Smooth muscle cell (in vitro differentiated cells): Measurements from ENCODE around the gene GALNS. TPM values are rescaled to one million over a fixed set of nuclear protein-coding genes. Genes with fewer than 3 reads are reported as not detected.

Source experiments
- DNase-seq: peaks from one replicate; lab custom pipeline; 2025; ENCODE audit not compliant: unreplicated experiment; lab: John Stamatoyannopoulos, UW
- H2AFZ ChIP-seq: fragments of 200-600 bp; sonication (generic); 2 replicates; pipeline ENCODE4 v1.6.0; 2016; ENCODE audit warnings: antibody characterized with exemption, low read depth, mild to moderate bottlenecking
- H3F3A ChIP-seq: fragments of 200-600 bp; sonication (generic); 2 replicates; pipeline ENCODE4 v1.6.0; 2017; ENCODE audit warnings: antibody characterized with exemption, low read depth
- H3K27ac ChIP-seq: fragments of 200-600 bp; sonication (generic); 2 replicates; pipeline ENCODE4 v1.5.1; 2016; ENCODE audit warnings: low read depth, mild to moderate bottlenecking
- H3K27me3 ChIP-seq: fragments of 200-600 bp; sonication (generic); 2 replicates; pipeline ENCODE4 v1.6.1; 2016; ENCODE audit warnings: low read depth, mild to moderate bottlenecking
- H3K36me3 ChIP-seq: fragments of 200-600 bp; sonication (generic); 2 replicates; pipeline ENCODE4 v1.5.1; 2016; ENCODE audit warnings: low read depth
- H3K4me1 ChIP-seq: fragments of 200-600 bp; sonication (generic); 2 replicates; pipeline ENCODE4 v1.5.1; 2016; ENCODE audit warnings: low read depth
- H3K4me2 ChIP-seq: fragments of 200-600 bp; sonication (generic); 2 replicates; pipeline ENCODE4 v1.6.0; 2016; ENCODE audit warnings: mild to moderate bottlenecking
- H3K4me3 ChIP-seq: fragments of 200-600 bp; sonication (generic); 2 replicates; pipeline ENCODE4 v1.5.1; 2016; ENCODE audit warnings: mild to moderate bottlenecking
- H3K79me2 ChIP-seq: fragments of 200-600 bp; sonication (generic); 2 replicates; pipeline ENCODE4 v1.6.0; 2016; ENCODE audit warnings: low read depth, mild to moderate bottlenecking
- H3K9ac ChIP-seq: fragments of 200-600 bp; sonication (generic); 2 replicates; pipeline ENCODE4 v1.6.0; 2016; ENCODE audit warnings: low read depth
- H3K9me3 ChIP-seq: fragments of 200-600 bp; sonication (generic); replicated peaks from 2 replicates; pipeline ENCODE4 v1.5.1; 2016; ENCODE audit warnings: low read depth
- H4K20me1 ChIP-seq: fragments of 200-600 bp; sonication (generic); 2 replicates; pipeline ENCODE4 v1.6.0; 2016; ENCODE audit warnings: low read depth
- CTCF ChIP-seq: fragments of 200-600 bp; sonication (generic); IDR thresholded peaks from 2 replicates; pipeline ENCODE4 v1.5.1; 2017; ENCODE audit warnings: borderline replicate concordance, mild to moderate bottlenecking, antibody characterized with exemption; ENCODE audit not compliant: insufficient read depth, poor library complexity, severe bottlenecking
- WGBS: methylation state at CpG from one replicate; pipeline ENCODE4 v1.1.7; 2016; ENCODE audit warnings: low lambda C conversion rate; 5-methylcytosine and 5-hydroxymethylcytosine counted together
- polyA plus RNA-seq: library from polyadenylated mRNA; unstranded; fragments of >200 nt; fragmentation: Nextera tagmentation; extraction: Ambion mirVana; gene quantifications from 2 replicates; pipeline ENCODE4 v1.2.1, GENCODE V29; 2016
- total RNA-seq: library from RNA; depleted of rRNA; stranded (reverse); fragments of >200 nt; gene quantifications from 2 replicates; pipeline ENCODE4 v1.2.3, GENCODE V29; 2014

Gene GALNS
- total and polyA plus RNA-seq, 2 experiments from 2014 or later, result 20.8 to 21.3 TPM

DNA sequence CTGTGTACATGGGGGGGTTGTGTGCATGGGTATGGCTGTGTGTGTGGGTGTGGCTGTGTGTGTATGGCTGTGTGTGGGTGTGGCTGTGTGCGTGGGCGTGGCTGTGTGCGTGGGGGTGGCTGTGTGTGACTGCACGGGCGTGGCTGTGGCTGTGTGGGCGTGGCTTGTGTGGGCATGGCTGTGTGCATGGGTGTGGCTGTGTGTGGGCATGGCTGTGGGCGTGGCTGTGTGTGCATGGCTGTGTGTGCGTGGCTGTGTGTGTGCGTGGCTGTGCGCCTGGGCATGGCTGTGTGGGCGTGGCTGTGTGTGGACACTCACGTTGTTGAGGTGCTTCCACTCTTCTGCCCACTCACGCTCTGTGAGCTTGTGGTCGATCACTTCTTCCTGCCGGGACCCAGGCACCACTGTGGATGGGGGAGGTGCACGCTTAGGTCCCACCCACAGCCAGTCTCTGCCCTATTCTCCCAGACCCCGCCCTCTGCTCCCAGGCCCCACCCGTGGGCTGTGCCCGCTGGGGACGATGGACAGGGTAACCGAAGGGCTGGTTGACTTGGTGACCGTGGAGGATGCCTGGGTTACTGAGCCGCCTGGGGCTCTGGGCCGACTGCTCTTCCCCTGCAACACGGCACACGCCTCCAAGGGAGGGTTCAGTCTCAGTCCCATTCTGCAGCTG lies 25.7 kb upstream of the GALNS start:
- no peaks in the 10 kb centered on the region for H3F3A ChIP-seq
- no peaks in the 10 kb centered on the region for H3K36me3 ChIP-seq
- no peaks in the 10 kb centered on the region for H4K20me1 ChIP-seq
- no peaks in the 10 kb centered on the region for H3K4me1 ChIP-seq
- H2AFZ ChIP-seq, result no peak overlapping the region
- 96% methylated on average over 20 of the region's 26 CpGs for WGBS
- DNase-seq, result no peak
- H3K4me3 ChIP-seq, result no peak overlapping the region
- H3K27ac ChIP-seq, result no peak overlapping the region
- H3K4me2 ChIP-seq, result no peak overlapping the region
- H3K79me2 ChIP-seq, result no peaks in the 10 kb centered on the region
- TF ChIP-seq CTCF, result no peak
- no peaks in the 10 kb centered on the region for H3K9me3 ChIP-seq
- no peak overlapping the region for H3K9ac ChIP-seq
- no peaks in the 10 kb centered on the region for H3K27me3 ChIP-seq

DNA sequence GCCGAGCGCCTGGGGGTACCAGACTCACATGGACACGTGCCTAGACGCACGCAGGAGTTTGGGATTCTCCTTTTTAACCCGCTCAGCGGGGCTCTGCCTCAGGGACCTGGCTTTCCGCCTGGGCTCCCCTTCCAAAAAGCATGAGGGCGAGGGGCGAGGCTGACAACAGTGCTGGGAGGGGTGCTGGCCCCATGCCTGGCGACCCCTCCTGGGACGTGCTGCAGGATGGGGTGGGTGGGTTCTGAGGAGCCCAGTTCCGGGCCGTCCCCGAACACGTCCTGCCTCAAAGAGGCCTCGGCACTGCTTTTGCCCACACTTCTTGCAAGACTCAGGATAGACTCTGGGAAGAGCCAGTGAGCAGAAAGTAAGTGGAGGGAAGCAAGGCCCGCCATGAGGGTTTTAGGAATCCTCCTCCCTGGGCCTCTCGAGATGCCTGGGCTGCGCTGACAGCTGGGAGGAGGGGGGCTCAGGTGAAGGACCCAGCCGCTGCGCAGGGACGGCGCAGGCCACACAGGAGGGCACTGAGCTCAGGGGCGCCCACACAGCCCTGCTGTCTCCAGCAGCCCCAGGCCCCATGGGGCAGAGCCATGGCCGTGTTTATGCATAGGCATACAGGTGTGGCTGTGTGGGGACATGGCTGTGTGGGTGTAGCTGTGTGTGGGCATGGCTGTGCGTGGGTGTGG lies 25.1 kb upstream of the GALNS start:
- 93% methylated on average over 25 of the region's 27 CpGs for WGBS
- H3K4me1 ChIP-seq, result no peaks in the 10 kb centered on the region
- no peak overlapping the region for H3K4me2 ChIP-seq
- H3K9ac ChIP-seq, result no peak overlapping the region
- H3K9me3 ChIP-seq, result no peaks in the 10 kb centered on the region
- H2AFZ ChIP-seq, result no peak overlapping the region
- H4K20me1 ChIP-seq, result no peaks in the 10 kb centered on the region
- H3K36me3 ChIP-seq, result no peaks in the 10 kb centered on the region
- H3F3A ChIP-seq, result no peaks in the 10 kb centered on the region
- H3K27me3 ChIP-seq, result no peaks in the 10 kb centered on the region
- H3K27ac ChIP-seq, result no peak overlapping the region
- no peak overlapping the region for H3K4me3 ChIP-seq
- H3K79me2 ChIP-seq, result no peaks in the 10 kb centered on the region
- no peak for DNase-seq
- TF ChIP-seq CTCF, result no peak

DNA sequence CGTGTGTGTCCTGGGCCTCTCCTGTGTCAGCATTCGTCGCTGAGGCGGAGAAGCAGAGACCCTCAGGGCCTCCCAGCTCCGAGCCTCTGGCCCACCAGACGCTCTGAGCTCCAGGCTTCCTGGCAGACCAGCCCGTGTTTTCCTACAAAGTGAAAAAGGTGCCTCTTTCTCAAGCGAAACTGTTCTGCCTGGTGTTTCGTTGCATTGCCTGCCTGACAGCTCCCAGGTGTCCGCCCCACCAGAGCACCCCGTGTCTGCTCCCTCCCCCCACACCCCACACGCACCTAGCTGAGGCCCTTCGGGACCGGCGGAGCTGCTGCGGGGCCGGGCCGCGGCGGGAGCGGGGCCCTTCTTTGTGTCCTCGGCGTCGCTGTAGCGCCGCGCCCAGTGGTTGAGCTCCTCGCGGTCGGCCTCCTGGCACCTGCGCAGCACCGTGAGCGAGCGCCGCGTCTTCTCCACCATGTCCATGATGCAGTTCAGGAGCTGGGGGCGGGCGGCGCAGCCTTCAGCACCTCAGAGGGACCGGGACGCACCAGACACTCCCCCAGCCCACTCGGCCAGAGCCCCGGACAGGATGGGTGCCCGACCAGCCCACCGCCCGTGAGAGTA lies 24.4 kb upstream of the GALNS start:
- H3K4me2 ChIP-seq, result no peak overlapping the region
- no peaks in the 10 kb centered on the region for H3K27me3 ChIP-seq
- WGBS, result 82% methylated on average over 28 of the region's 46 CpGs

More for the DNA sequence above, 24.4 kb upstream of the GALNS start:
- H3K9me3 ChIP-seq, result no peaks in the 10 kb centered on the region
- no peak overlapping the region for H2AFZ ChIP-seq
- TF ChIP-seq CTCF, result no peak
- H3K4me1 ChIP-seq, result no peaks in the 10 kb centered on the region
- no peak overlapping the region for H3K4me3 ChIP-seq
- no peak overlapping the region for H3K27ac ChIP-seq
- H3K9ac ChIP-seq, result no peak overlapping the region
- no peaks in the 10 kb centered on the region for H3F3A ChIP-seq
- no peaks in the 10 kb centered on the region for H3K79me2 ChIP-seq
- H4K20me1 ChIP-seq, result no peaks in the 10 kb centered on the region
- no peak for DNase-seq
- H3K36me3 ChIP-seq, result no peaks in the 10 kb centered on the region
